Measurements from ENCODE around the gene C2CD4C. TPM values are rescaled to one million over a fixed set of nuclear protein-coding genes. Genes with fewer than 3 reads are reported as not detected.

The C2CD4C gene
- polyA plus RNA-seq, 1 donor from 2014 or later, result 21.4 TPM

GRCh38 chr19:444677-445210 is 35.8 kb upstream of the C2CD4C start:
- Histone ChIP-seq H3K4me2 (ENCODE audit: low read length) (no peak overlapping the region), H3K79me2 (replicated peaks; ENCODE audit: insufficient read depth, low read length) (no peaks in the 10 kb centered on the region), H3K27ac (ENCODE audit: low read length) (no peak overlapping the region), H3K36me3 (ENCODE audit: insufficient read depth, low read length) (no peaks in the 10 kb centered on the region), H3K9me3 (ENCODE audit: low read length) (no peaks in the 10 kb centered on the region), H3K27me3 (ENCODE audit: insufficient read depth, low read depth, low read length) (no peaks in the 10 kb centered on the region), H3K9ac (ENCODE audit: low read length) (no peak overlapping the region), H3F3A (ENCODE audit: insufficient read depth, low read length, poor library complexity, severe bottlenecking) (no peaks in the 10 kb centered on the region), H2AFZ (ENCODE audit: low read depth, low read length) (no peak overlapping the region), H3K9me2 (ENCODE audit: insufficient read depth, low read length) (no peaks in the 10 kb centered on the region), H3K4me3 (ENCODE audit: low read length) (no peak overlapping the region), H4K20me1 (ENCODE audit: insufficient read depth) (no peaks in the 10 kb centered on the region)
- no peak for TF ChIP-seq EP300 (conservative IDR thresholded peaks at IDR 0.05; ENCODE audit: poor library complexity, severe bottlenecking)
- TF ChIP-seq EZH2 (IDR thresholded peaks at IDR 0.05; ENCODE audit: borderline replicate concordance, insufficient read depth, low read length, poor library complexity, severe bottlenecking), result no peak
- TF ChIP-seq CTCF (IDR thresholded peaks at IDR 0.05; ENCODE audit: poor library complexity, severe bottlenecking), result no peak

GRCh38 chr19:443005-443404 is 34.1 kb upstream of the C2CD4C start:
- Histone ChIP-seq H3K27me3 (ENCODE audit: insufficient read depth, low read depth, low read length) (no peaks in the 10 kb centered on the region), H3K36me3 (ENCODE audit: insufficient read depth, low read length) (no peaks in the 10 kb centered on the region), H3F3A (ENCODE audit: insufficient read depth, low read length, poor library complexity, severe bottlenecking) (no peaks in the 10 kb centered on the region), H3K9ac (ENCODE audit: low read length) (no peak overlapping the region), H3K9me2 (ENCODE audit: insufficient read depth, low read length) (no peaks in the 10 kb centered on the region), H4K20me1 (ENCODE audit: insufficient read depth) (no peaks in the 10 kb centered on the region), H2AFZ (ENCODE audit: low read depth, low read length) (no peak overlapping the region), H3K4me2 (ENCODE audit: low read length) (no peak overlapping the region), H3K4me3 (ENCODE audit: low read length) (no peak overlapping the region), H3K79me2 (replicated peaks; ENCODE audit: insufficient read depth, low read length) (no peaks in the 10 kb centered on the region), H3K9me3 (ENCODE audit: low read length) (no peaks in the 10 kb centered on the region), H3K27ac (ENCODE audit: low read length) (no peak overlapping the region)
- TF ChIP-seq EZH2 (IDR thresholded peaks at IDR 0.05; ENCODE audit: borderline replicate concordance, insufficient read depth, low read length, poor library complexity, severe bottlenecking) (no peak), SMC3 (conservative IDR thresholded peaks at IDR 0.05; ENCODE audit: poor library complexity) (no peak), RAD21 (conservative IDR thresholded peaks at IDR 0.05) (no peak), EP300 (conservative IDR thresholded peaks at IDR 0.05; ENCODE audit: poor library complexity, severe bottlenecking) (no peak), MXI1 (conservative IDR thresholded peaks at IDR 0.05; ENCODE audit: poor library complexity, severe bottlenecking) (no peak), CTCF (IDR thresholded peaks at IDR 0.05; ENCODE audit: poor library complexity, severe bottlenecking) (no peak), TAF1 (IDR thresholded peaks at IDR 0.05; ENCODE audit: low read depth) (no peak)

- Histone ChIP-seq H2AFZ (ENCODE audit: low read depth, low read length) (no peak overlapping the region), H3K36me3 (ENCODE audit: insufficient read depth, low read length) (no peaks in the 10 kb centered on the region), H3K9me2 (ENCODE audit: insufficient read depth, low read length) (no peaks in the 10 kb centered on the region), H3K9me3 (ENCODE audit: low read length) (no peaks in the 10 kb centered on the region), H3F3A (ENCODE audit: insufficient read depth, low read length, poor library complexity, severe bottlenecking) (no peaks in the 10 kb centered on the region), H3K9ac (ENCODE audit: low read length) (no peak overlapping the region), H3K27me3 (ENCODE audit: insufficient read depth, low read depth, low read length) (no peaks in the 10 kb centered on the region), H3K79me2 (replicated peaks; ENCODE audit: insufficient read depth, low read length) (no peaks in the 10 kb centered on the region), H4K20me1 (ENCODE audit: insufficient read depth) (no peaks in the 10 kb centered on the region), H3K4me3 (ENCODE audit: low read length) (no peak overlapping the region), H3K27ac (ENCODE audit: low read length) (no peak overlapping the region), H3K4me2 (ENCODE audit: low read length) (no peak overlapping the region)
- no peak for TF ChIP-seq MXI1 (conservative IDR thresholded peaks at IDR 0.05; ENCODE audit: poor library complexity, severe bottlenecking)
- TF ChIP-seq EP300 (conservative IDR thresholded peaks at IDR 0.05; ENCODE audit: poor library complexity, severe bottlenecking), result no peak
- TF ChIP-seq CTCF (IDR thresholded peaks at IDR 0.05; ENCODE audit: poor library complexity, severe bottlenecking), result no peak
- no peak for TF ChIP-seq REST (IDR thresholded peaks at IDR 0.05; ENCODE audit: borderline replicate concordance)
- TF ChIP-seq EZH2 (IDR thresholded peaks at IDR 0.05; ENCODE audit: borderline replicate concordance, insufficient read depth, low read length, poor library complexity, severe bottlenecking), result no peak
- no peak for TF ChIP-seq RAD21 (conservative IDR thresholded peaks at IDR 0.05)
- no peak for TF ChIP-seq TAF1 (IDR thresholded peaks at IDR 0.05; ENCODE audit: low read depth)
- no peak for TF ChIP-seq POLR2AphosphoS5 (IDR thresholded peaks at IDR 0.05)
- no peak for TF ChIP-seq SMC3 (conservative IDR thresholded peaks at IDR 0.05; ENCODE audit: poor library complexity)
Observed at GRCh38 chr19:442085-442484, 33.1 kb upstream of the C2CD4C start.

All from neural cell (in vitro differentiated cells).